NB4 (cell line): ENCODE data around the gene CDCP2.

Experiments used
- CTCF ChIP-seq: IDR thresholded peaks from one replicate; pipeline ENCODE4 v1.5.1; 2012; ENCODE audit warnings: low read depth, low read length
- MAX ChIP-seq: IDR thresholded peaks from 2 replicates; pipeline ENCODE4 v1.6.1; 2011; ENCODE audit warnings: low read depth, low read length
- POLR2A ChIP-seq: IDR thresholded peaks from 2 replicates; pipeline ENCODE4 v1.6.1; 2011; ENCODE audit warnings: mild to moderate bottlenecking; ENCODE audit not compliant: insufficient read length; ENCODE audit errors: extremely low read depth

- TF ChIP-seq CTCF (no peak), POLR2A (no peak), MAX (no peak)
These were observed 33.3 kb upstream of the CDCP2 start for GRCh38 chr1:54186056-54186455.
